ENCODE results near the gene DDX27. TPM values are rescaled to one million over a fixed set of nuclear protein-coding genes. Genes with fewer than 3 reads are reported as not detected.

Gene DDX27
- total and polyA plus RNA-seq, 2 of the 13 experiments (the other 11 are each of a cell fraction or from before 2014, with no cell fraction given) = 42.6 to 72.8 TPM

DNA sequence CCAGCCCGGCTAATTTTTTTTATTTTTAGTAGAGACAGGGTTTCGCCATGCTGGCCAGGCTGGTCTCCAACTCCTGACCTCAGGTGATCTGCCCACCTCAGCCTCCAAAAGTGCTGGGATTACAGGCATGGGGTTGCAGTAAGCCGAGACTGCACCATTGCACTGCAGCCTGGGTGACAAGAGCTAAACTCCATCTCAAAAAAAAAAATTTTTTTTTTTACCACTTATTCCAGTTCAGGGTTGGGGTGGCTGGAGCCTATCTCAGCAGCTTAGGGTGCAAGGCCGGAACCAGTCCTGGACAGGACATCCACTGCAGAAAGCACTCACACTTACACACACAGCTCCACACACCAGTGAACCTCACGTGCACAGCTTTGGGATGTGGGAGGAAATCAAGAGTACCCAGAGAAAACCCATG is 35.1 kb upstream of the DDX27 start (continued):
- TF ChIP-seq ARNTL (CRISPR knock-in tag; IDR thresholded peaks at IDR 0.05) = peak; percentile 44; the same call in 1 of the 2 replicates
- peak; percentile 40; the same call in 1 of the 2 replicates for TF ChIP-seq NR2C2 (CRISPR knock-in tag; IDR thresholded peaks at IDR 0.05; ENCODE audit: borderline replicate concordance)
- TF ChIP-seq, protein P1, sequence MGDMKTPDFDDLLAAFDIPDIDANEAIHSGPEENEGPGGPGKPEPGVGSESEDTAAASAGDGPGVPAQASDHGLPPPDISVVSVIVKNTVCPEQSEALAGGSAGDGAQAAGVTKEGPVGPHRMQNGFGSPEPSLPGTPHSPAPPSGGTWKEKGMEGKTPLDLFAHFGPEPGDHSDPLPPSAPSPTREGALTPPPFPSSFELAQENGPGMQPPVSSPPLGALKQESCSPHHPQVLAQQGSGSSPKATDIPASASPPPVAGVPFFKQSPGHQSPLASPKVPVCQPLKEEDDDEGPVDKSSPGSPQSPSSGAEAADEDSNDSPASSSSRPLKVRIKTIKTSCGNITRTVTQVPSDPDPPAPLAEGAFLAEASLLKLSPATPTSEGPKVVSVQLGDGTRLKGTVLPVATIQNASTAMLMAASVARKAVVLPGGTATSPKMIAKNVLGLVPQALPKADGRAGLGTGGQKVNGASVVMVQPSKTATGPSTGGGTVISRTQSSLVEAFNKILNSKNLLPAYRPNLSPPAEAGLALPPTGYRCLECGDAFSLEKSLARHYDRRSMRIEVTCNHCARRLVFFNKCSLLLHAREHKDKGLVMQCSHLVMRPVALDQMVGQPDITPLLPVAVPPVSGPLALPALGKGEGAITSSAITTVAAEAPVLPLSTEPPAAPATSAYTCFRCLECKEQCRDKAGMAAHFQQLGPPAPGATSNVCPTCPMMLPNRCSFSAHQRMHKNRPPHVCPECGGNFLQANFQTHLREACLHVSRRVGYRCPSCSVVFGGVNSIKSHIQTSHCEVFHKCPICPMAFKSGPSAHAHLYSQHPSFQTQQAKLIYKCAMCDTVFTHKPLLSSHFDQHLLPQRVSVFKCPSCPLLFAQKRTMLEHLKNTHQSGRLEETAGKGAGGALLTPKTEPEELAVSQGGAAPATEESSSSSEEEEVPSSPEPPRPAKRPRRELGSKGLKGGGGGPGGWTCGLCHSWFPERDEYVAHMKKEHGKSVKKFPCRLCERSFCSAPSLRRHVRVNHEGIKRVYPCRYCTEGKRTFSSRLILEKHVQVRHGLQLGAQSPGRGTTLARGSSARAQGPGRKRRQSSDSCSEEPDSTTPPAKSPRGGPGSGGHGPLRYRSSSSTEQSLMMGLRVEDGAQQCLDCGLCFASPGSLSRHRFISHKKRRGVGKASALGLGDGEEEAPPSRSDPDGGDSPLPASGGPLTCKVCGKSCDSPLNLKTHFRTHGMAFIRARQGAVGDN (CRISPR knock-in tag; IDR thresholded peaks at IDR 0.05) = peak; percentile 23; the same call in 1 of the 2 replicates
- 0 out of 2 replicates have a peak, but pooled peaks have one; percentile 64 for TF ChIP-seq ZNF251 (CRISPR knock-in tag; IDR thresholded peaks at IDR 0.05)
- peak; percentile 28; the same call in 1 of the 2 replicates for TF ChIP-seq ZBTB38 (CRISPR knock-in tag; IDR thresholded peaks at IDR 0.05)
- peak; percentile 24; the same call in 1 of the 2 replicates for TF ChIP-seq ZFX (CRISPR knock-in tag; IDR thresholded peaks at IDR 0.05; ENCODE audit: low read depth)
- TF ChIP-seq TBX2 (CRISPR knock-in tag; IDR thresholded peaks at IDR 0.05; ENCODE audit: borderline replicate concordance) = peak; percentile 21; the same call in 1 of the 2 replicates
- 0 out of 2 replicates have a peak, but pooled peaks have one; percentile 43 for TF ChIP-seq BORCS8-MEF2B (CRISPR knock-in tag; IDR thresholded peaks at IDR 0.05)
- 0 out of 2 replicates have a peak, but pooled peaks have one; percentile 50 for TF ChIP-seq ZNF543 (CRISPR knock-in tag; IDR thresholded peaks at IDR 0.05)
- TF ChIP-seq MTA1 (CRISPR knock-in tag; IDR thresholded peaks at IDR 0.05; ENCODE audit: borderline replicate concordance) = 0 out of 2 replicates have a peak, but pooled peaks have one; percentile 19
- TF ChIP-seq, protein P2, sequence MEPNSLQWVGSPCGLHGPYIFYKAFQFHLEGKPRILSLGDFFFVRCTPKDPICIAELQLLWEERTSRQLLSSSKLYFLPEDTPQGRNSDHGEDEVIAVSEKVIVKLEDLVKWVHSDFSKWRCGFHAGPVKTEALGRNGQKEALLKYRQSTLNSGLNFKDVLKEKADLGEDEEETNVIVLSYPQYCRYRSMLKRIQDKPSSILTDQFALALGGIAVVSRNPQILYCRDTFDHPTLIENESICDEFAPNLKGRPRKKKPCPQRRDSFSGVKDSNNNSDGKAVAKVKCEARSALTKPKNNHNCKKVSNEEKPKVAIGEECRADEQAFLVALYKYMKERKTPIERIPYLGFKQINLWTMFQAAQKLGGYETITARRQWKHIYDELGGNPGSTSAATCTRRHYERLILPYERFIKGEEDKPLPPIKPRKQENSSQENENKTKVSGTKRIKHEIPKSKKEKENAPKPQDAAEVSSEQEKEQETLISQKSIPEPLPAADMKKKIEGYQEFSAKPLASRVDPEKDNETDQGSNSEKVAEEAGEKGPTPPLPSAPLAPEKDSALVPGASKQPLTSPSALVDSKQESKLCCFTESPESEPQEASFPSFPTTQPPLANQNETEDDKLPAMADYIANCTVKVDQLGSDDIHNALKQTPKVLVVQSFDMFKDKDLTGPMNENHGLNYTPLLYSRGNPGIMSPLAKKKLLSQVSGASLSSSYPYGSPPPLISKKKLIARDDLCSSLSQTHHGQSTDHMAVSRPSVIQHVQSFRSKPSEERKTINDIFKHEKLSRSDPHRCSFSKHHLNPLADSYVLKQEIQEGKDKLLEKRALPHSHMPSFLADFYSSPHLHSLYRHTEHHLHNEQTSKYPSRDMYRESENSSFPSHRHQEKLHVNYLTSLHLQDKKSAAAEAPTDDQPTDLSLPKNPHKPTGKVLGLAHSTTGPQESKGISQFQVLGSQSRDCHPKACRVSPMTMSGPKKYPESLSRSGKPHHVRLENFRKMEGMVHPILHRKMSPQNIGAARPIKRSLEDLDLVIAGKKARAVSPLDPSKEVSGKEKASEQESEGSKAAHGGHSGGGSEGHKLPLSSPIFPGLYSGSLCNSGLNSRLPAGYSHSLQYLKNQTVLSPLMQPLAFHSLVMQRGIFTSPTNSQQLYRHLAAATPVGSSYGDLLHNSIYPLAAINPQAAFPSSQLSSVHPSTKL (CRISPR knock-in tag; IDR thresholded peaks at IDR 0.05) = 0 out of 2 replicates have a peak, but pooled peaks have one; percentile 0
- 0 out of 4 replicates have a peak, but pooled peaks of 1 of the 2 experiments have one; percentile 10 for TF ChIP-seq KLF16 (CRISPR knock-in tag; IDR thresholded peaks at IDR 0.05)
- TF ChIP-seq, protein P3, sequence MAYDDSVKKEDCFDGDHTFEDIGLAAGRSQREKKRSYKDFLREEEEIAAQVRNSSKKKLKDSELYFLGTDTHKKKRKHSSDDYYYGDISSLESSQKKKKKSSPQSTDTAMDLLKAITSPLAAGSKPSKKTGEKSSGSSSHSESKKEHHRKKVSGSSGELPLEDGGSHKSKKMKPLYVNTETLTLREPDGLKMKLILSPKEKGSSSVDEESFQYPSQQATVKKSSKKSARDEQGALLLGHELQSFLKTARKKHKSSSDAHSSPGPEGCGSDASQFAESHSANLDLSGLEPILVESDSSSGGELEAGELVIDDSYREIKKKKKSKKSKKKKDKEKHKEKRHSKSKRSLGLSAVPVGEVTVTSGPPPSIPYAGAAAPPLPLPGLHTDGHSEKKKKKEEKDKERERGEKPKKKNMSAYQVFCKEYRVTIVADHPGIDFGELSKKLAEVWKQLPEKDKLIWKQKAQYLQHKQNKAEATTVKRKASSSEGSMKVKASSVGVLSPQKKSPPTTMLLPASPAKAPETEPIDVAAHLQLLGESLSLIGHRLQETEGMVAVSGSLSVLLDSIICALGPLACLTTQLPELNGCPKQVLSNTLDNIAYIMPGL (CRISPR knock-in tag; IDR thresholded peaks at IDR 0.05; ENCODE audit: borderline replicate concordance in 1 of 2, low read depth in 1 of 2) = peak in 1 of 2 experiments; percentile 50; a peak in 2 of 4 replicates
- TF ChIP-seq, protein P4, sequence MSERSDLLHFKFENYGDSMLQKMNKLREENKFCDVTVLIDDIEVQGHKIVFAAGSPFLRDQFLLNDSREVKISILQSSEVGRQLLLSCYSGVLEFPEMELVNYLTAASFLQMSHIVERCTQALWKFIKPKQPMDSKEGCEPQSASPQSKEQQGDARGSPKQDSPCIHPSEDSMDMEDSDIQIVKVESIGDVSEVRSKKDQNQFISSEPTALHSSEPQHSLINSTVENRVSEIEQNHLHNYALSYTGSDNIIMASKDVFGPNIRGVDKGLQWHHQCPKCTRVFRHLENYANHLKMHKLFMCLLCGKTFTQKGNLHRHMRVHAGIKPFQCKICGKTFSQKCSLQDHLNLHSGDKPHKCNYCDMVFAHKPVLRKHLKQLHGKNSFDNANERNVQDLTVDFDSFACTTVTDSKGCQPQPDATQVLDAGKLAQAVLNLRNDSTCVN (CRISPR knock-in tag; IDR thresholded peaks at IDR 0.05; ENCODE audit: borderline replicate concordance) = peak; percentile 59; the same call in 1 of the 2 replicates
